ENCODE data around the gene SEC61A1. TPM values are rescaled to one million over a fixed set of nuclear protein-coding genes. Genes with fewer than 3 reads are reported as not detected.

SEC61A1 gene
- 176 and 178 TPM in 2 replicates for total RNA-seq (2022)
- percentile 91 among the genes with signal in this experiment for Bru-seq, nascent RNA
- percentile 94 among the genes with signal in this experiment for BruChase-seq, experiment 1, labeled RNA remaining after a 2-hour chase
- BruChase-seq, experiment 2, labeled RNA remaining after a 6-hour chase: percentile 98 among the genes with signal in this experiment
- long read RNA-seq, transcript SEC61A1-201 (12 exons, 3,635 nt): major isoform, 253 of 366 reads
- long read RNA-seq, partial matches to known transcripts: 34 of 366 reads
- long read RNA-seq, other reads (novel, unspliced or antisense): 77 of 366 reads

- H3K36me3 Mint-ChIP-seq (ENCODE audit: insufficient read depth, unreplicated experiment): peaks cover 35% of the 10 kb centered on the region
- H3K27ac Mint-ChIP-seq (ENCODE audit: unreplicated experiment): peak within 1 kb of the TSS; percentile 95
- no peak for TF ChIP-seq CTCF (IDR thresholded peaks at IDR 0.05; ENCODE audit: insufficient read depth in 1 of 2, low read depth in 1 of 2, low read length in 1 of 2, severe bottlenecking in 1 of 2, unreplicated experiment in 1 of 2)
- Histone ChIP-seq H3K36me3 (ENCODE audit: control insufficient read depth, insufficient read depth, low read length) (peaks cover 6% of the 10 kb centered on the region), H3K4me3 (ENCODE audit: low read depth, low read length) (peak within 1 kb of the TSS; percentile 98), H3K4me1 (peaks cover 15% of the 10 kb centered on the region), H3K9me3 (no peaks in the 10 kb centered on the region), H3K27me3 (replicated peaks; ENCODE audit: control insufficient read depth, insufficient read depth, low read length) (no peaks in the 10 kb centered on the region)
- peak; percentile 93 to 97 for DNase-seq
- peak within 1 kb of the TSS; percentile 97 for H3K4me3 Mint-ChIP-seq (ENCODE audit: unreplicated experiment)
- H3K27me3 Mint-ChIP-seq (ENCODE audit: insufficient read depth, unreplicated experiment): peaks cover 1% of the 10 kb centered on the region
- BruUV-seq (replicated peaks): no TSS peak
- H3K9me3 Mint-ChIP-seq (ENCODE audit: unreplicated experiment): no peaks in the 10 kb centered on the region
- ChIA-PET CTCF (no interaction called here), POLR2A (no interaction called here)
- intact Hi-C loops (cut with micrococcal nuclease; ENCODE audit: unreplicated experiment): loop anchor here (1.0 kb wide), 1 partner anchor 41 kb away; no protein-coding TSS in a partner anchor
- peaks cover 28% of the 10 kb centered on the region for H3K4me1 Mint-ChIP-seq (ENCODE audit: low read depth, unreplicated experiment)
Observed at GRCh38 chr3:128051837-128052594, at the start of gene SEC61A1. SEC61A1 (plus strand) TSS chr3:128052437; CDS start chr3:128052553, 116 bp downstream.

DNA sequence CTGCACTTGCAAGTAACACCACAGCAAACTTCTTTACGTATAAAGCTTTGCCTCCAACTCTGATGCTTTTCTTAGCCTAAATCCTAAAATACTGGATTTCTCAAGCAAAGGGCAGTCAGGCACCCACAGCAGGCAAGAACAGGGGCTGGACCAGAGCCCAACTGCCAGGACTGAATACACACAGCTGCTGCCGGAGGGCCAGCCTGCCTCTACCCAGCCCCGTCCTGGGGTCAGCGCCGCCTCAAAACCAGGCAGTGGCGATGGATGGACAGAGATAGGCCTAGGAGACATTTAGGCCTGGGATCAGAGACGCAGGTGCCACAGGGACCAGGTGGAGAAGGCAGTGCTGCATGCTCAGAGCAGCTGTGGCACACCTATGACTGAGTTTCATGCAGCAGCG is 47.6 kb upstream of the SEC61A1 start:
- intact Hi-C loops (cut with micrococcal nuclease; ENCODE audit: unreplicated experiment): no loop called here
- no TSS peak for BruUV-seq (replicated peaks)
- Mint-ChIP-seq H3K27ac (ENCODE audit: unreplicated experiment) (no peak overlapping the region), H3K27me3 (ENCODE audit: insufficient read depth, unreplicated experiment) (peaks cover 3% of the 10 kb centered on the region), H3K4me1 (ENCODE audit: low read depth, unreplicated experiment) (no peaks in the 10 kb centered on the region), H3K4me3 (ENCODE audit: unreplicated experiment) (no peak overlapping the region), H3K9me3 (ENCODE audit: unreplicated experiment) (no peaks in the 10 kb centered on the region), H3K36me3 (ENCODE audit: insufficient read depth, unreplicated experiment) (no peaks in the 10 kb centered on the region)
- H3K36me3 ChIP-seq (ENCODE audit: control insufficient read depth, insufficient read depth, low read length): no peaks in the 10 kb centered on the region
- no peaks in the 10 kb centered on the region for H3K4me1 ChIP-seq
- no peak overlapping the region for H3K4me3 ChIP-seq (ENCODE audit: low read depth, low read length)
- ChIA-PET POLR2A (no interaction called here), CTCF (interaction anchor here (0.7 kb wide), 1 partner anchor 1289 kb away, joined by 3 read pairs; no protein-coding TSS in a partner anchor)
- no peak for TF ChIP-seq CTCF (IDR thresholded peaks at IDR 0.05; ENCODE audit: insufficient read depth in 1 of 2, low read depth in 1 of 2, low read length in 1 of 2, severe bottlenecking in 1 of 2, unreplicated experiment in 1 of 2)
- no peaks in the 10 kb centered on the region for H3K9me3 ChIP-seq
- DNase-seq: no peak
- H3K27me3 ChIP-seq (replicated peaks; ENCODE audit: control insufficient read depth, insufficient read depth, low read length): no peaks in the 10 kb centered on the region

- Mint-ChIP-seq H3K27ac (ENCODE audit: unreplicated experiment) (no peak overlapping the region), H3K27me3 (ENCODE audit: insufficient read depth, unreplicated experiment) (peaks cover 3% of the 10 kb centered on the region), H3K36me3 (ENCODE audit: insufficient read depth, unreplicated experiment) (no peaks in the 10 kb centered on the region), H3K9me3 (ENCODE audit: unreplicated experiment) (no peaks in the 10 kb centered on the region), H3K4me1 (ENCODE audit: low read depth, unreplicated experiment) (peaks cover 15% of the 10 kb centered on the region), H3K4me3 (ENCODE audit: unreplicated experiment) (no peak overlapping the region)
- no peak for DNase-seq
- Histone ChIP-seq H3K27me3 (replicated peaks; ENCODE audit: control insufficient read depth, insufficient read depth, low read length) (no peaks in the 10 kb centered on the region), H3K9me3 (no peaks in the 10 kb centered on the region), H3K4me1 (no peaks in the 10 kb centered on the region), H3K4me3 (ENCODE audit: low read depth, low read length) (no peak overlapping the region), H3K36me3 (ENCODE audit: control insufficient read depth, insufficient read depth, low read length) (no peaks in the 10 kb centered on the region)
- ChIA-PET POLR2A (no interaction called here), CTCF (no interaction called here)
- TF ChIP-seq CTCF (IDR thresholded peaks at IDR 0.05; ENCODE audit: insufficient read depth in 1 of 2, low read depth in 1 of 2, low read length in 1 of 2, severe bottlenecking in 1 of 2, unreplicated experiment in 1 of 2): no peak
- intact Hi-C loops (cut with micrococcal nuclease; ENCODE audit: unreplicated experiment): no loop called here
- BruUV-seq (replicated peaks): no TSS peak
Observed at GRCh38 chr3:128006061-128007032, 45.9 kb upstream of the SEC61A1 start.
